Pancreas (tissue), 10 donors: Measurements from ENCODE around the gene INPP5F. TPM values are rescaled to one million over a fixed set of nuclear protein-coding genes. Genes with fewer than 3 reads are reported as not detected.

Experiments
- ATAC-seq, 4 donors: fragments of 200-7000 bp; cut with Tn5 transposase; one replicate each; pipeline versions ENCODE4 v1.8.0 to v1.9.1; 2020; ENCODE audit warnings: mild to moderate bottlenecking in 4 of 4, moderate library complexity in 4 of 4
- DNase-seq, 6 donors: peaks; one replicate each; pipeline ENCODE4 v3.0.0-alpha.2; 2020
- FAIRE-seq: peaks from 2 replicates; lab custom pipeline; 2012; peaks lifted over from hg19 to GRCh38; lab: Jason Lieb, UNC
- H3K27ac ChIP-seq, 4 donors: fragments of 200-600 bp; sonication (generic); 1 replicate in 3 of 4; 2 replicates in 1 of 4; pipeline versions ENCODE4 v1.5.0 to v1.8.0; 2020
- H3K27me3 ChIP-seq, 4 donors: fragments of 200-600 bp; one replicate each; pipeline ENCODE4 v1.8.0; 2021
- H3K36me3 ChIP-seq, 3 donors: fragments of 200-600 bp; sonication (generic) in 1 of 3; one replicate each; pipeline versions ENCODE4 v1.5.0 to v1.8.0; 2020 to 2021
- H3K4me1 ChIP-seq, 3 donors: fragments of 200-600 bp; one replicate each; pipeline ENCODE4 v1.8.0; 2021
- H3K4me3 ChIP-seq, 4 donors: fragments of 200-600 bp; sonication (generic) in 2 of 4; one replicate each; pipeline versions ENCODE4 v1.5.0 to v1.8.0; 2020 to 2021
- H3K9me3 ChIP-seq, 4 donors: fragments of 200-600 bp; one replicate each; pipeline ENCODE4 v1.8.0; 2021
- CTCF ChIP-seq, 4 donors: fragments of 200-600 bp; sonication (generic) in 3 of 4; IDR thresholded peaks; one replicate each; pipeline versions ENCODE4 v1.5.0 to v1.8.0; 2021; ENCODE audit warnings: antibody characterized with exemption in 4 of 4
- WGBS, 2 donors: extraction: QIAGEN DNeasy Blood & Tissue Kit; methylation state at CpG; one replicate each; pipeline ENCODE4 v1.1.7; 2013; 5-methylcytosine and 5-hydroxymethylcytosine counted together
- intact Hi-C, 3 donors: fragments of 100-400 bp; cut with DNase I; formaldehyde crosslinking; loops; one replicate each; pipeline versions ENCODE4 v1.11.1 to v1.14.2; 2022
- polyA plus RNA-seq, 2 donors: library from polyadenylated mRNA; stranded (reverse); fragments of 200-250 nt; gene quantifications; one replicate each; pipeline ENCODE4 v1.2.3, GENCODE V29; 2013
- total RNA-seq, 6 donors: library from RNA; stranded (reverse); fragmentation: NEBNext Ultra II Directional in 4 of 6; extraction: Animal tissue kit (Norgen Biotek cat#: 25700) in 4 of 6; gene quantifications; one replicate each; pipeline versions ENCODE4 v1.2.1 to v1.2.4, GENCODE V29; 2021 to 2023
- donor health status: healthy with polysubstance abuse.
- donor health status: DM: no; HTN: no; CAD: no; lungs with moderate emphysema.
- donor health status: DM: no; HTN: no; CAD: no.
- donor health status: control.
- donor health status: control.
- donor health status: Bipolar disorder and iron deficiency.
- donor health status: DM: yes; HTN: yes; CAD: no.
- donor health status: DM: no; HTN: no; CAD: no.
- donor health status: DM: no; HTN: no; CAD: no.
- donor health status: DM: yes; HTN: yes; CAD: no.

Gene INPP5F
- total and polyA plus RNA-seq, 8 donors = 4.3 to 13.6 (median 4.7) TPM

DNA sequence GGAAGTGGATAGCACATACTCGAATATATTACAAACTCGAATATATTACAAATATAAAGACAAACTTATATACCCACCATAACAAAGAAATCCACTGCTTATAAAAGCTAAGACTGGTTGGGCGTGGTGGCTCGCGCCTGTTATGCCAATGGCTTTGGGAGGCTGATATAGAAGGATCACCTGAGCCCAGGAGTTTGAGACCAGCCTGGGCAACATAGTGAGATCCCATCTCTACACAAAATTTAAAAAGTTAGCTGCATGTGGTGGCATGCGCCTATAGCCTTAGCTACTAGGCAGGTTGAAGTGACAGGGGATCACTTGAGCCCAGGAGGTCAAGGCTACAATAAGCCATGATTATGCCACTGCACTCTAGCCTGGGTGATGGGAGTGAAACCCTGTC is 126.4 kb downstream of the INPP5F start:
- 95% methylated on average over 6 of the region's 6 CpGs for WGBS, 2 donors
- intact Hi-C loops = no loop called here
- H3K4me3 ChIP-seq = no peak overlapping the region
- no peak for FAIRE-seq
- no peak for TF ChIP-seq CTCF (IDR thresholded peaks at IDR 0.05)
- H3K27me3 ChIP-seq = no peaks in the 10 kb centered on the region
- peaks cover 0 to 3% (median 0%) of the 10 kb centered on the region in 3 donors for H3K4me1 ChIP-seq
- H3K27ac ChIP-seq = no peak overlapping the region
- no peak for ATAC-seq
- no peaks in the 10 kb centered on the region for H3K9me3 ChIP-seq
- DNase-seq = no peak
- H3K36me3 ChIP-seq = peaks cover 0 to 11% (median 11%) of the 10 kb centered on the region in 3 donors

GRCh38 chr10:119852822-119853221 is 127.0 kb downstream of the INPP5F start:
- ATAC-seq = peak; percentile 28 to 79 (median 55)
- intact Hi-C loops = no loop called here
- DNase-seq = peak in 1 of 6 donors; percentile 17
- FAIRE-seq = peak; percentile 32
- H3K9me3 ChIP-seq = no peaks in the 10 kb centered on the region
- 50 to 53% methylated on average over 6 of the region's 6 CpGs for WGBS, 2 donors
- peaks cover 0 to 3% (median 0%) of the 10 kb centered on the region in 3 donors for H3K4me1 ChIP-seq
- no peaks in the 10 kb centered on the region for H3K27me3 ChIP-seq
- H3K4me3 ChIP-seq = no peak overlapping the region
- TF ChIP-seq CTCF (IDR thresholded peaks at IDR 0.05) = no peak
- no peak overlapping the region for H3K27ac ChIP-seq
- peaks cover 0 to 11% (median 5%) of the 10 kb centered on the region in 3 donors for H3K36me3 ChIP-seq

GRCh38 chr10:119853574-119853973 is 127.7 kb downstream of the INPP5F start:
- no peaks in the 10 kb centered on the region for H3K9me3 ChIP-seq
- H3K36me3 ChIP-seq = peaks cover 0 to 9% (median 4%) of the 10 kb centered on the region in 3 donors
- FAIRE-seq (no peak), DNase-seq (no peak), ATAC-seq (no peak)
- no peak overlapping the region for H3K27ac ChIP-seq
- H3K4me3 ChIP-seq = no peak overlapping the region
- no peak for TF ChIP-seq CTCF (IDR thresholded peaks at IDR 0.05)
- peaks cover 0 to 3% (median 0%) of the 10 kb centered on the region in 3 donors for H3K4me1 ChIP-seq
- no peaks in the 10 kb centered on the region for H3K27me3 ChIP-seq
- intact Hi-C loops = no loop called here
- 87 to 90% methylated on average over 1 of the region's 1 CpG for WGBS, 2 donors

DNA sequence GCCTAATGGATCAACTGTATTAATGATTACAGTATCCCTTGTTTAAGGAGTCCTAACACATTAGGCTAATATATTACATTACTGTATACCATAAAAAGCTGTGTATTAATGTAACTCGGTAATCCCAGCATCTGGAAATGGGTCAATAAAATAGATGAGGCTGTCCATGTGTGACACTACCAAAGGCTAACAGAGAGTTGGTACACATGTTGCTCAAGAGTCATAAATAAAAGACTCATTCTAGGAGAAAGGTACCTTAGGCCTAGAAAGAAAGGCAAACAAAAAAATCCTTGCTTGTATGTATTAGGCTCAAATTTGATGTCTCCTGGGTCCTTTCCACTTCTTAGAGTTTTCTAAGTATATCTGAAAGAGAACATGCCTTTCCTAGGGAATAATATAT is 132.2 kb downstream of the INPP5F start:
- TF ChIP-seq CTCF (IDR thresholded peaks at IDR 0.05) = no peak
- Histone ChIP-seq H3K4me3 (no peak overlapping the region), H3K27me3 (no peaks in the 10 kb centered on the region), H3K9me3 (no peaks in the 10 kb centered on the region), H3K27ac (no peak overlapping the region), H3K4me1 (no peaks in the 10 kb centered on the region), H3K36me3 (peaks cover 0 to 1% (median 0%) of the 10 kb centered on the region in 3 donors)
- no peak for FAIRE-seq
- no peak for ATAC-seq
- no peak for DNase-seq
- intact Hi-C loops = no loop called here
- WGBS, 2 donors = 51 to 55% methylated on average over 1 of the region's 1 CpG

- intact Hi-C loops = loop anchor here in 1 of 3 donors (10.0 kb wide), 1 partner anchor 185 kb away; no protein-coding TSS in a partner anchor
- no peaks in the 10 kb centered on the region for H3K27me3 ChIP-seq
- TF ChIP-seq CTCF (IDR thresholded peaks at IDR 0.05) = peak; percentile 13 to 52 (median 23)
- H3K4me1 ChIP-seq = no peaks in the 10 kb centered on the region
- DNase-seq (no peak), ATAC-seq (peak; percentile 35 to 77 (median 72)), FAIRE-seq (peak; percentile 92)
- WGBS, 2 donors = 72 to 80% methylated on average over 1 of the region's 1 CpG
- no peak overlapping the region for H3K4me3 ChIP-seq
- H3K9me3 ChIP-seq = no peaks in the 10 kb centered on the region
- H3K27ac ChIP-seq = no peak overlapping the region
- no peaks in the 10 kb centered on the region for H3K36me3 ChIP-seq
Observed at GRCh38 chr10:119859420-119860258, 133.8 kb downstream of the INPP5F start.
